ENCODE measurements around the gene GPHA2. TPM values are rescaled to one million over a fixed set of nuclear protein-coding genes. Genes with fewer than 3 reads are reported as not detected.

Gene GPHA2
- polyA plus RNA-seq, 2 donors = not detected

- Histone ChIP-seq H3K4me1 (ENCODE audit: control insufficient read depth in 2 of 2, insufficient read depth in 2 of 2, low read length in 1 of 2) (peaks cover 0 to 7% of the 10 kb centered on the region in 2 donors), H3K27me3 (ENCODE audit: control insufficient read depth in 1 of 2, insufficient read depth in 2 of 2, low read length in 2 of 2) (no peaks in the 10 kb centered on the region), H3K27ac (ENCODE audit: low read depth in 2 of 2, low read length in 1 of 2) (no peak overlapping the region), H3K9me3 (ENCODE audit: control insufficient read depth in 2 of 2, insufficient read depth in 1 of 2, low read depth in 1 of 2, low read length in 1 of 2) (no peaks in the 10 kb centered on the region), H3K4me3 (ENCODE audit: low read depth in 1 of 2, low read length in 2 of 2) (no peak overlapping the region), H3K36me3 (ENCODE audit: control insufficient read depth in 2 of 2, insufficient read depth in 2 of 2, low read length in 1 of 2) (peaks cover 32 to 65% of the 10 kb centered on the region in 2 donors)
- WGBS, 2 donors = 92% methylated on average over 23 of the region's 23 CpGs
Measured at GRCh38 chr11:64903291-64903833, 32.3 kb downstream of the GPHA2 start.

- no peaks in the 10 kb centered on the region for H3K27me3 ChIP-seq (ENCODE audit: control insufficient read depth in 1 of 2, insufficient read depth in 2 of 2, low read length in 2 of 2)
- WGBS, 2 donors = 88 to 90% methylated on average over 29 to 30 of the region's 30 CpGs
- peaks cover 0 to 7% of the 10 kb centered on the region in 2 donors for H3K4me1 ChIP-seq (ENCODE audit: control insufficient read depth in 2 of 2, insufficient read depth in 2 of 2, low read length in 1 of 2)
- peaks cover 33 to 70% of the 10 kb centered on the region in 2 donors for H3K36me3 ChIP-seq (ENCODE audit: control insufficient read depth in 2 of 2, insufficient read depth in 2 of 2, low read length in 1 of 2)
- no peak overlapping the region for H3K27ac ChIP-seq (ENCODE audit: low read depth in 2 of 2, low read length in 1 of 2)
- H3K4me3 ChIP-seq (ENCODE audit: low read depth in 1 of 2, low read length in 2 of 2) = no peak overlapping the region
- no peaks in the 10 kb centered on the region for H3K9me3 ChIP-seq (ENCODE audit: control insufficient read depth in 2 of 2, insufficient read depth in 1 of 2, low read depth in 1 of 2, low read length in 1 of 2)
Measured at GRCh38 chr11:64902102-64902900, 33.4 kb downstream of the GPHA2 start.

- Histone ChIP-seq H3K36me3 (ENCODE audit: control insufficient read depth in 2 of 2, insufficient read depth in 2 of 2, low read length in 1 of 2) (peaks cover 28 to 68% of the 10 kb centered on the region in 2 donors), H3K27ac (ENCODE audit: low read depth in 2 of 2, low read length in 1 of 2) (no peak overlapping the region), H3K27me3 (ENCODE audit: control insufficient read depth in 1 of 2, insufficient read depth in 2 of 2, low read length in 2 of 2) (no peaks in the 10 kb centered on the region), H3K9me3 (ENCODE audit: control insufficient read depth in 2 of 2, insufficient read depth in 1 of 2, low read depth in 1 of 2, low read length in 1 of 2) (no peaks in the 10 kb centered on the region), H3K4me3 (ENCODE audit: low read depth in 1 of 2, low read length in 2 of 2) (no peak overlapping the region), H3K4me1 (ENCODE audit: control insufficient read depth in 2 of 2, insufficient read depth in 2 of 2, low read length in 1 of 2) (peaks cover 0 to 5% of the 10 kb centered on the region in 2 donors)
- 91 to 94% methylated on average over 17 of the region's 17 CpGs for WGBS, 2 donors
Measured at GRCh38 chr11:64900774-64901173, 34.9 kb downstream of the GPHA2 start.

- WGBS, 2 donors = 52 to 61% methylated on average over 14 of the region's 14 CpGs
- H3K9me3 ChIP-seq (ENCODE audit: control insufficient read depth in 2 of 2, insufficient read depth in 1 of 2, low read depth in 1 of 2, low read length in 1 of 2) = no peaks in the 10 kb centered on the region
- H3K4me1 ChIP-seq (ENCODE audit: control insufficient read depth in 2 of 2, insufficient read depth in 2 of 2, low read length in 1 of 2) = peaks cover 0 to 5% of the 10 kb centered on the region in 2 donors
- H3K4me3 ChIP-seq (ENCODE audit: low read depth in 1 of 2, low read length in 2 of 2) = no peak overlapping the region
- peaks cover 23 to 67% of the 10 kb centered on the region in 2 donors for H3K36me3 ChIP-seq (ENCODE audit: control insufficient read depth in 2 of 2, insufficient read depth in 2 of 2, low read length in 1 of 2)
- no peak overlapping the region for H3K27ac ChIP-seq (ENCODE audit: low read depth in 2 of 2, low read length in 1 of 2)
- no peaks in the 10 kb centered on the region for H3K27me3 ChIP-seq (ENCODE audit: control insufficient read depth in 1 of 2, insufficient read depth in 2 of 2, low read length in 2 of 2)
Measured at GRCh38 chr11:64900263-64900678, 35.4 kb downstream of the GPHA2 start.

- WGBS, 2 donors = 94% methylated on average over 19 of the region's 19 CpGs
- no peaks in the 10 kb centered on the region for H3K27me3 ChIP-seq (ENCODE audit: control insufficient read depth in 1 of 2, insufficient read depth in 2 of 2, low read length in 2 of 2)
- peaks cover 0 to 7% of the 10 kb centered on the region in 2 donors for H3K4me1 ChIP-seq (ENCODE audit: control insufficient read depth in 2 of 2, insufficient read depth in 2 of 2, low read length in 1 of 2)
- H3K27ac ChIP-seq (ENCODE audit: low read depth in 2 of 2, low read length in 1 of 2) = no peak overlapping the region
- no peak overlapping the region for H3K4me3 ChIP-seq (ENCODE audit: low read depth in 1 of 2, low read length in 2 of 2)
- H3K36me3 ChIP-seq (ENCODE audit: control insufficient read depth in 2 of 2, insufficient read depth in 2 of 2, low read length in 1 of 2) = peaks cover 20 to 70% of the 10 kb centered on the region in 2 donors
- no peaks in the 10 kb centered on the region for H3K9me3 ChIP-seq (ENCODE audit: control insufficient read depth in 2 of 2, insufficient read depth in 1 of 2, low read depth in 1 of 2, low read length in 1 of 2)
Measured at GRCh38 chr11:64898541-64898940, 37.2 kb downstream of the GPHA2 start.

- no peak overlapping the region for H3K4me3 ChIP-seq (ENCODE audit: low read depth in 1 of 2, low read length in 2 of 2)
- no peak overlapping the region for H3K27ac ChIP-seq (ENCODE audit: low read depth in 2 of 2, low read length in 1 of 2)
- H3K27me3 ChIP-seq (ENCODE audit: control insufficient read depth in 1 of 2, insufficient read depth in 2 of 2, low read length in 2 of 2) = no peaks in the 10 kb centered on the region
- 93% methylated on average over 9 of the region's 9 CpGs for WGBS, 2 donors
- H3K36me3 ChIP-seq (ENCODE audit: control insufficient read depth in 2 of 2, insufficient read depth in 2 of 2, low read length in 1 of 2) = peaks cover 20 to 65% of the 10 kb centered on the region in 2 donors
- H3K9me3 ChIP-seq (ENCODE audit: control insufficient read depth in 2 of 2, insufficient read depth in 1 of 2, low read depth in 1 of 2, low read length in 1 of 2) = no peaks in the 10 kb centered on the region
- H3K4me1 ChIP-seq (ENCODE audit: control insufficient read depth in 2 of 2, insufficient read depth in 2 of 2, low read length in 1 of 2) = peaks cover 0 to 7% of the 10 kb centered on the region in 2 donors
Measured at GRCh38 chr11:64898076-64898445, 37.6 kb downstream of the GPHA2 start.

GRCh38 chr11:64897381-64898075 lies 38.2 kb downstream of the GPHA2 start:
- WGBS, 2 donors = 92 to 93% methylated on average over 19 of the region's 19 CpGs
- H3K27ac ChIP-seq (ENCODE audit: low read depth in 2 of 2, low read length in 1 of 2) = no peak overlapping the region
- H3K27me3 ChIP-seq (ENCODE audit: control insufficient read depth in 1 of 2, insufficient read depth in 2 of 2, low read length in 2 of 2) = no peaks in the 10 kb centered on the region
- H3K36me3 ChIP-seq (ENCODE audit: control insufficient read depth in 2 of 2, insufficient read depth in 2 of 2, low read length in 1 of 2) = peaks cover 17 to 61% of the 10 kb centered on the region in 2 donors
- no peaks in the 10 kb centered on the region for H3K9me3 ChIP-seq (ENCODE audit: control insufficient read depth in 2 of 2, insufficient read depth in 1 of 2, low read depth in 1 of 2, low read length in 1 of 2)
- no peak overlapping the region for H3K4me3 ChIP-seq (ENCODE audit: low read depth in 1 of 2, low read length in 2 of 2)
- H3K4me1 ChIP-seq (ENCODE audit: control insufficient read depth in 2 of 2, insufficient read depth in 2 of 2, low read length in 1 of 2) = peaks cover 0 to 7% of the 10 kb centered on the region in 2 donors

- H3K27ac ChIP-seq (ENCODE audit: low read depth in 2 of 2, low read length in 1 of 2) = no peak overlapping the region
- WGBS, 2 donors = 83 to 85% methylated on average over 14 of the region's 14 CpGs
- H3K9me3 ChIP-seq (ENCODE audit: control insufficient read depth in 2 of 2, insufficient read depth in 1 of 2, low read depth in 1 of 2, low read length in 1 of 2) = no peaks in the 10 kb centered on the region
- no peaks in the 10 kb centered on the region for H3K27me3 ChIP-seq (ENCODE audit: control insufficient read depth in 1 of 2, insufficient read depth in 2 of 2, low read length in 2 of 2)
- H3K36me3 ChIP-seq (ENCODE audit: control insufficient read depth in 2 of 2, insufficient read depth in 2 of 2, low read length in 1 of 2) = peaks cover 9 to 52% of the 10 kb centered on the region in 2 donors
- H3K4me1 ChIP-seq (ENCODE audit: control insufficient read depth in 2 of 2, insufficient read depth in 2 of 2, low read length in 1 of 2) = peaks cover 0 to 7% of the 10 kb centered on the region in 2 donors
- no peak overlapping the region for H3K4me3 ChIP-seq (ENCODE audit: low read depth in 1 of 2, low read length in 2 of 2)
Measured at GRCh38 chr11:64896448-64897022, 39.2 kb downstream of the GPHA2 start.

GRCh38 chr11:64894812-64895452 lies 40.8 kb downstream of the GPHA2 start:
- Histone ChIP-seq H3K27ac (ENCODE audit: low read depth in 2 of 2, low read length in 1 of 2) (no peak overlapping the region), H3K27me3 (ENCODE audit: control insufficient read depth in 1 of 2, insufficient read depth in 2 of 2, low read length in 2 of 2) (no peaks in the 10 kb centered on the region), H3K36me3 (ENCODE audit: control insufficient read depth in 2 of 2, insufficient read depth in 2 of 2, low read length in 1 of 2) (peaks cover 5 to 44% of the 10 kb centered on the region in 2 donors), H3K4me1 (ENCODE audit: control insufficient read depth in 2 of 2, insufficient read depth in 2 of 2, low read length in 1 of 2) (peaks cover 0 to 2% of the 10 kb centered on the region in 2 donors), H3K4me3 (ENCODE audit: low read depth in 1 of 2, low read length in 2 of 2) (no peak overlapping the region), H3K9me3 (ENCODE audit: control insufficient read depth in 2 of 2, insufficient read depth in 1 of 2, low read depth in 1 of 2, low read length in 1 of 2) (no peaks in the 10 kb centered on the region)
- WGBS, 2 donors = 82 to 83% methylated on average over 27 to 39 of the region's 39 CpGs
